ENCODE measurements around the gene ARL13B. TPM values are rescaled to one million over a fixed set of nuclear protein-coding genes. Genes with fewer than 3 reads are reported as not detected.

ARL13B gene
- total RNA-seq, 1 experiment from 2014 or later, result 7.6 TPM

DNA sequence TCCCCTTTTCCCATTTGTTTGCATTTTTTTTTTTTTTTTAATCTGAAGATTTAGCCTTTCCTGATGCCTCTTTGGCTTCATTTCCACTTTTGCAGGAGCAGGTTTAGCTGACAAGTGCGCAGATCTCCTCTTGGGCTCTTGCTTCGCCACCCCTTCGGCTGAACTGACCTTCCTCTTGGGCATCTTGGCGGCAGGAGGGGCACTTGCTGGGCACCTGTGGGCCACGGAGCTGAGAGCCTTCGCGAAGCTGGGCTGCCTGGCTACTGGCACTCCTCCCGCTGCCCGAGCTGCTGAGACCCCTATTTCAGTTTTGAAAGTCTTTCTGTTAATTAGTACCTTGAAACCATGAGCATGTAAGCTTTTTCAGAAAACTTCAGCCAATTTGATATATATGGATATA is 8.8 kb downstream of the ARL13B start:
- ChIA-PET POLR2A (no interaction called here), CTCF (no interaction called here)
- Mint-ChIP-seq H3K36me3 (ENCODE audit: insufficient read depth, unreplicated experiment) (no peaks in the 10 kb centered on the region), H3K27ac (ENCODE audit: unreplicated experiment) (no peak overlapping the region), H3K27me3 (ENCODE audit: insufficient read depth, unreplicated experiment) (no peaks in the 10 kb centered on the region), H3K4me1 (ENCODE audit: low read depth, unreplicated experiment) (no peaks in the 10 kb centered on the region), H3K9me3 (ENCODE audit: unreplicated experiment) (no peaks in the 10 kb centered on the region), H3K4me3 (ENCODE audit: unreplicated experiment) (no peak overlapping the region)
- no TSS peak for BruUV-seq (replicated peaks)
- Histone ChIP-seq H3K9me3 (no peaks in the 10 kb centered on the region), H3K36me3 (ENCODE audit: control insufficient read depth, insufficient read depth, low read length) (no peaks in the 10 kb centered on the region), H3K4me1 (no peaks in the 10 kb centered on the region), H3K27me3 (replicated peaks; ENCODE audit: control insufficient read depth, insufficient read depth, low read length) (no peaks in the 10 kb centered on the region), H3K4me3 (ENCODE audit: low read depth, low read length) (no peak overlapping the region)
- TF ChIP-seq, protein P1, sequence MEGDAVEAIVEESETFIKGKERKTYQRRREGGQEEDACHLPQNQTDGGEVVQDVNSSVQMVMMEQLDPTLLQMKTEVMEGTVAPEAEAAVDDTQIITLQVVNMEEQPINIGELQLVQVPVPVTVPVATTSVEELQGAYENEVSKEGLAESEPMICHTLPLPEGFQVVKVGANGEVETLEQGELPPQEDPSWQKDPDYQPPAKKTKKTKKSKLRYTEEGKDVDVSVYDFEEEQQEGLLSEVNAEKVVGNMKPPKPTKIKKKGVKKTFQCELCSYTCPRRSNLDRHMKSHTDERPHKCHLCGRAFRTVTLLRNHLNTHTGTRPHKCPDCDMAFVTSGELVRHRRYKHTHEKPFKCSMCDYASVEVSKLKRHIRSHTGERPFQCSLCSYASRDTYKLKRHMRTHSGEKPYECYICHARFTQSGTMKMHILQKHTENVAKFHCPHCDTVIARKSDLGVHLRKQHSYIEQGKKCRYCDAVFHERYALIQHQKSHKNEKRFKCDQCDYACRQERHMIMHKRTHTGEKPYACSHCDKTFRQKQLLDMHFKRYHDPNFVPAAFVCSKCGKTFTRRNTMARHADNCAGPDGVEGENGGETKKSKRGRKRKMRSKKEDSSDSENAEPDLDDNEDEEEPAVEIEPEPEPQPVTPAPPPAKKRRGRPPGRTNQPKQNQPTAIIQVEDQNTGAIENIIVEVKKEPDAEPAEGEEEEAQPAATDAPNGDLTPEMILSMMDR (IDR thresholded peaks at IDR 0.05; ENCODE audit: insufficient read depth in 1 of 2, low read depth in 1 of 2, low read length in 1 of 2, severe bottlenecking in 1 of 2, unreplicated experiment in 1 of 2), result no peak
- no peak for DNase-seq
- intact Hi-C loops (cut with micrococcal nuclease; ENCODE audit: unreplicated experiment), result no loop called here

DNA sequence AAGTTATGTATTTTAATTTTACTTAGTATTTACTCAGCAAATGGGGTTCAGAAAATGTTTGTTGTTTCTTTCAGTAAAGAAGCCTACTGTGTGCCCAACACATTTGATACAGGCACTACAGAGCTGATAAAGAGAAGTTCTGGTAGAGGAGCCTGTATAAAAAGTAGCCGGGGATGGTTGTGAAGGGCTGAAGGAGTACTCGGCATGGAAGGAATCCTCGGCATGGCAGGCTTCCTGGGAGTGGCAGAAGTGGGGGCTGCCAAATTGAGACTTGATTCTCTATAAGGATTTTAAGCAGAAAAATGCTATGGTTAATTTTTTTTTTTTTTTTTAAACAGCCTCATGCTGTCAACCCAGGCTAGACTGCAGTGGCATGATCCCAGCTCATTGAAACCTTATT is 9.3 kb downstream of the ARL13B start:
- Mint-ChIP-seq H3K36me3 (ENCODE audit: insufficient read depth, unreplicated experiment) (no peaks in the 10 kb centered on the region), H3K9me3 (ENCODE audit: unreplicated experiment) (no peaks in the 10 kb centered on the region), H3K4me3 (ENCODE audit: unreplicated experiment) (no peak overlapping the region), H3K4me1 (ENCODE audit: low read depth, unreplicated experiment) (no peaks in the 10 kb centered on the region), H3K27me3 (ENCODE audit: insufficient read depth, unreplicated experiment) (no peaks in the 10 kb centered on the region), H3K27ac (ENCODE audit: unreplicated experiment) (no peak overlapping the region)
- Histone ChIP-seq H3K27me3 (replicated peaks; ENCODE audit: control insufficient read depth, insufficient read depth, low read length) (no peaks in the 10 kb centered on the region), H3K9me3 (no peaks in the 10 kb centered on the region), H3K4me3 (ENCODE audit: low read depth, low read length) (no peak overlapping the region), H3K4me1 (no peaks in the 10 kb centered on the region), H3K36me3 (ENCODE audit: control insufficient read depth, insufficient read depth, low read length) (no peaks in the 10 kb centered on the region)
- ChIA-PET CTCF (no interaction called here), POLR2A (no interaction called here)
- DNase-seq, result no peak
- no TSS peak for BruUV-seq (replicated peaks)
- intact Hi-C loops (cut with micrococcal nuclease; ENCODE audit: unreplicated experiment), result no loop called here
- TF ChIP-seq, protein P1 (IDR thresholded peaks at IDR 0.05; ENCODE audit: insufficient read depth in 1 of 2, low read depth in 1 of 2, low read length in 1 of 2, severe bottlenecking in 1 of 2, unreplicated experiment in 1 of 2), result no peak

DNA sequence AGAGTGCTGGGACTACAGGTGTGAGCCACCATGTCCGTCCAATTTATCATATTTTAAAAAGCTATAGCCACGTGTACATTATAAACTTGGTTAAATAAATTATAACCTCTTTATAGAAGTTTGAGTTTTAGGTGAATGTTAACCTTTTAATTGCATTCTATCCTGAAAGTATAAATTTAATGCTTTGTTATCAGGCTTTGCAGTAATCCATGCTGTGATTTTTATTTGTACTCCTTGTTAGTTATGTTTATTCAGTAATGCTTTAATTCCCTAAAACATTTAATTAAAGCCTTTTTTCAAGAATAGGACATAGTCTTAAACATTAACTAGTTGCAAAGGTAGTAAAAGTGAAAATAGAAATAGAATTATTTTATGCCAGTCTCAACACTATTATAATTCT is 11.7 kb downstream of the ARL13B start:
- Histone ChIP-seq H3K36me3 (ENCODE audit: control insufficient read depth, insufficient read depth, low read length) (no peaks in the 10 kb centered on the region), H3K4me1 (no peaks in the 10 kb centered on the region), H3K9me3 (no peaks in the 10 kb centered on the region), H3K27me3 (replicated peaks; ENCODE audit: control insufficient read depth, insufficient read depth, low read length) (no peaks in the 10 kb centered on the region), H3K4me3 (ENCODE audit: low read depth, low read length) (no peak overlapping the region)
- H3K9me3 Mint-ChIP-seq (ENCODE audit: unreplicated experiment), result no peaks in the 10 kb centered on the region
- BruUV-seq (replicated peaks), result no TSS peak
- no peak overlapping the region for H3K4me3 Mint-ChIP-seq (ENCODE audit: unreplicated experiment)
- intact Hi-C loops (cut with micrococcal nuclease; ENCODE audit: unreplicated experiment), result no loop called here
- no peaks in the 10 kb centered on the region for H3K27me3 Mint-ChIP-seq (ENCODE audit: insufficient read depth, unreplicated experiment)
- no peaks in the 10 kb centered on the region for H3K4me1 Mint-ChIP-seq (ENCODE audit: low read depth, unreplicated experiment)
- ChIA-PET CTCF (no interaction called here), POLR2A (no interaction called here)
- TF ChIP-seq, protein P1 (IDR thresholded peaks at IDR 0.05; ENCODE audit: insufficient read depth in 1 of 2, low read depth in 1 of 2, low read length in 1 of 2, severe bottlenecking in 1 of 2, unreplicated experiment in 1 of 2), result no peak
- no peak for DNase-seq
- H3K27ac Mint-ChIP-seq (ENCODE audit: unreplicated experiment), result no peak overlapping the region
- H3K36me3 Mint-ChIP-seq (ENCODE audit: insufficient read depth, unreplicated experiment), result no peaks in the 10 kb centered on the region
